Germinal center (tissue), 1 donor: ENCODE results near the gene NPIPB8.
"Not testable (repeated sequence)": the region's sequence is repeated elsewhere in the genome, so short reads cannot be mapped to it uniquely, and the experiment has no call there.

ENCODE experiments used
- DNase-seq: peaks from one replicate; pipeline ENCODE4 v3.0.0; 2012; ENCODE audit warnings: mixed read lengths, low spot score

The NPIPB8 gene

GRCh38 chr16:28637765-28638164 lies at the start of gene NPIPB8:
Gene NPIPB8, plus strand, starts transcription at chr16:28638065. Its CDS starts 296 bp downstream, at chr16:28638361.
- DNase-seq: not testable (repeated sequence)

GRCh38 chr16:28589069-28589468 lies 48.8 kb upstream of the NPIPB8 start:
- no peak for DNase-seq

- no peak for DNase-seq
These were observed 47.9 kb upstream of the NPIPB8 start for GRCh38 chr16:28589930-28590329.

- no peak for DNase-seq
These were observed 47.2 kb upstream of the NPIPB8 start for GRCh38 chr16:28590384-28591340.

GRCh38 chr16:28591355-28591754 lies 46.5 kb upstream of the NPIPB8 start:
- DNase-seq: no peak

- no peak for DNase-seq
These were observed 45.4 kb upstream of the NPIPB8 start for GRCh38 chr16:28592511-28592910.

GRCh38 chr16:28592979-28593553 lies 44.8 kb upstream of the NPIPB8 start:
- DNase-seq: no peak

- not testable (repeated sequence) for DNase-seq
These were observed 42.4 kb upstream of the NPIPB8 start for GRCh38 chr16:28595451-28595850.

GRCh38 chr16:28596115-28596630 lies 41.7 kb upstream of the NPIPB8 start:
- DNase-seq: no peak

- DNase-seq: no peak
These were observed 40.8 kb upstream of the NPIPB8 start, which contains the start of gene SULT1A2 for GRCh38 chr16:28596840-28597691. Gene SULT1A2, minus strand, starts transcription at chr16:28597050. Its CDS starts 1,120 bp downstream, at chr16:28595930.

- peak; percentile 64 for DNase-seq
These were observed 40.1 kb upstream of the NPIPB8 start for GRCh38 chr16:28597692-28598261.

GRCh38 chr16:28599377-28600285 lies 38.2 kb upstream of the NPIPB8 start:
- DNase-seq: not testable (repeated sequence)

- DNase-seq: not testable (repeated sequence)
These were observed 36.9 kb upstream of the NPIPB8 start for GRCh38 chr16:28600965-28601364.

- DNase-seq: not testable (repeated sequence)
These were observed 36.3 kb upstream of the NPIPB8 start for GRCh38 chr16:28601589-28601988.

- DNase-seq: not testable (repeated sequence)
These were observed 35.8 kb upstream of the NPIPB8 start for GRCh38 chr16:28602062-28602461.

GRCh38 chr16:28602529-28602928 lies 35.3 kb upstream of the NPIPB8 start:
- no peak for DNase-seq

- no peak for DNase-seq
These were observed 34.3 kb upstream of the NPIPB8 start for GRCh38 chr16:28603381-28604185.

GRCh38 chr16:28604186-28604565 lies 33.7 kb upstream of the NPIPB8 start:
- DNase-seq: no peak

- DNase-seq: no peak
These were observed 31.4 kb upstream of the NPIPB8 start for GRCh38 chr16:28606291-28607115.
